ENCODE data around the gene KCTD17.

The KCTD17 gene

DNA sequence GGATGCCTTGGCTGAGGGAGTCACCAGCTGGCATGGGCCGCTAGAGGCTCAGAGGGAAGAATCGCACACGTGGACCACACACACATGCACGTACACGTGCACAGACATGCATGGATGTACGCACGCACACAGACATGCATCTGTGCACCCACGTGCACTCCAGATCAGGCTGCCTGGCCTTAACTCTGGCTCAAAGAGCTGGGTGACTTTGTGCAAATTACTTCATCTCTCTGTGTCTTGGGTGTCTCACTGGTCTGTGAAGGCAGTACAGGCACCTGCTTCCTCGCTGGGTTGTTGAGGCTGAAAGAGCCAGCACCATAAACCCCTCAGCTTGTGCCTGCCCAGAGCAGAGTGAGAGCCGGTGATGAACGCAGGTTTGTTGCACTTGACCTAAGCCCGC lies 29.3 kb downstream of the KCTD17 start:
- Histone ChIP-seq H3K36me3 (no peaks in the 10 kb centered on the region), H3K4me1 (ENCODE audit: control insufficient read depth in 1 of 2, insufficient read depth in 1 of 2, low read depth in 1 of 2, low read length in 1 of 2) (no peaks in the 10 kb centered on the region), H3K27ac (no peak overlapping the region), H3K27me3 (peaks cover 44% of the 10 kb centered on the region), H3K4me3 (ENCODE audit: low read depth in 1 of 2, low read length in 1 of 2) (no peak overlapping the region), H3K9me3 (no peaks in the 10 kb centered on the region)
- TF ChIP-seq, protein P1, sequence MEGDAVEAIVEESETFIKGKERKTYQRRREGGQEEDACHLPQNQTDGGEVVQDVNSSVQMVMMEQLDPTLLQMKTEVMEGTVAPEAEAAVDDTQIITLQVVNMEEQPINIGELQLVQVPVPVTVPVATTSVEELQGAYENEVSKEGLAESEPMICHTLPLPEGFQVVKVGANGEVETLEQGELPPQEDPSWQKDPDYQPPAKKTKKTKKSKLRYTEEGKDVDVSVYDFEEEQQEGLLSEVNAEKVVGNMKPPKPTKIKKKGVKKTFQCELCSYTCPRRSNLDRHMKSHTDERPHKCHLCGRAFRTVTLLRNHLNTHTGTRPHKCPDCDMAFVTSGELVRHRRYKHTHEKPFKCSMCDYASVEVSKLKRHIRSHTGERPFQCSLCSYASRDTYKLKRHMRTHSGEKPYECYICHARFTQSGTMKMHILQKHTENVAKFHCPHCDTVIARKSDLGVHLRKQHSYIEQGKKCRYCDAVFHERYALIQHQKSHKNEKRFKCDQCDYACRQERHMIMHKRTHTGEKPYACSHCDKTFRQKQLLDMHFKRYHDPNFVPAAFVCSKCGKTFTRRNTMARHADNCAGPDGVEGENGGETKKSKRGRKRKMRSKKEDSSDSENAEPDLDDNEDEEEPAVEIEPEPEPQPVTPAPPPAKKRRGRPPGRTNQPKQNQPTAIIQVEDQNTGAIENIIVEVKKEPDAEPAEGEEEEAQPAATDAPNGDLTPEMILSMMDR (IDR thresholded peaks at IDR 0.05), result no peak

DNA sequence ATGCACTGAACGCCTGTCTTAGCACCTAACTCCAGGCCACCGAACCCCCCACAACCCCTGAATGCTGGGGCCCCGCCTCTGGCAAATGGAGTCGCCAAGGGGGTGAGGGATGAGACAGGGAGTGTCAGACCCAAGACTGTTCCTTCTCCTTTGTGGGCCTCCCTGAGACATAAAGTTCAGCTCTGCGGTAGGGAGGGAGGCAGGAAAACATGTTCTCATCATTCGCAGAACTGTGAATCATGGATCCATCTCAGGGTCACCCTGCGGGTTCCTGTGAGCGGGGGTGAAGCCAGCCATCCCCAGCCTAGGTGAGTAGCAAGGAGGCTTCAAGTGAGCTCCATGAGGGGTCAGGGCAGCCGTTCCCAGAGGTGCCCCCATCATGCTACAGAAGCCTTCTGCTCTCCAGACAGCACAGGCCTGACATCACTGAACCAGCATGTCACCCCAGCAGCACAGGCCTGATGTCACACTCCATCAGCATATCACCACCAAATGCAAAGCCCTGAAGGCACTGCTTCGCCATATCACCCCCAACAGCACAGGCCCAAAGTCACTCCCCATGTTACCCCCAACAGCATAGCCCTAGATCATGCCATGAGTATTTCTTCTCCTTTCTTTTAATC lies 30.8 kb downstream of the KCTD17 start:
- Histone ChIP-seq H3K27me3 (peaks cover 30% of the 10 kb centered on the region), H3K4me1 (ENCODE audit: control insufficient read depth in 1 of 2, insufficient read depth in 1 of 2, low read depth in 1 of 2, low read length in 1 of 2) (no peaks in the 10 kb centered on the region), H3K9me3 (no peaks in the 10 kb centered on the region), H3K36me3 (no peaks in the 10 kb centered on the region), H3K27ac (no peak overlapping the region), H3K4me3 (ENCODE audit: low read depth in 1 of 2, low read length in 1 of 2) (no peak overlapping the region)
- TF ChIP-seq, protein P1 (IDR thresholded peaks at IDR 0.05), result no peak

DNA sequence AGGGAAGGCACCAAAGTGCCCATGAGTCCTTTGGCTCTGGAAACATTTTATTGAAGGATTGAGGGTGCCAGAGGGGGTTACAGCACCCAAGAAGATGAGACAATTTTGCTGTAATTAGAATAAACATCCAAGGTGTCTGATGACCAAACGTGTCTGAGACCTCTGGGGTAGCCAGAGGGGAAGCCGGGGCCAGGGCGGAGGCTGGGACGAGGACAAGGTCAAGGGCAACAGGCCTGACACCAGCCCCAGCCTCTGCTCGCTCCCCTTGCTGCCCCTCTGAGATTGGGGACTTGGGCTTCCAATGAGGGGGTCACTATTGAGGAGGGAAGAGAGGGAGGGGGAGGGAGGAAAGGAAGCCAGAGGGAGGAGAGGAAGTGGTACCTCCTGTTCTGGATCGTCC lies 32.4 kb downstream of the KCTD17 start:
- no peak overlapping the region for H3K4me3 ChIP-seq (ENCODE audit: low read depth in 1 of 2, low read length in 1 of 2)
- H3K4me1 ChIP-seq (ENCODE audit: control insufficient read depth in 1 of 2, insufficient read depth in 1 of 2, low read depth in 1 of 2, low read length in 1 of 2), result no peaks in the 10 kb centered on the region
- peaks cover 32% of the 10 kb centered on the region for H3K27me3 ChIP-seq
- TF ChIP-seq, protein P1 (IDR thresholded peaks at IDR 0.05), result no peak
- H3K27ac ChIP-seq, result no peak overlapping the region
- H3K9me3 ChIP-seq, result no peaks in the 10 kb centered on the region
- H3K36me3 ChIP-seq, result no peaks in the 10 kb centered on the region

DNA sequence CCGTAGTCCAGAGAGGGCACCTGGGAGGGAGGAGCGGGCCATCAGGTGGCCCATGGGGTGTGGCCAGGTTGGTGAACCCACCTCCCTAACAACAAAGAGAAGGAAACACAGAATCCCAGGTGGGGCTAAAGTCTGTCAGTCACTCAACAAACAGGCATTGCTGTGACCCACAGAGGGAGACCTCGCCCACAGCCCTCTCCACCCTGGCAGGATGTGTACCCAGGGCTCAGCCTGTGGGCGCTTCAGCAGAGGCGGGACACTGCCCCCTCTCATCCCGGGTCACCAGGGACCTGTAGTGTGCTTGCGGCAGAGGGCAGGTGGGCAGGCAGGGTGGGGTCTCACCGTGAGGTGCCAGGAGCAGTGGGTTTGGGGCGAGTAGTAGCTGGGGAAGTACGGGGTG lies 32.8 kb downstream of the KCTD17 start:
- no peaks in the 10 kb centered on the region for H3K36me3 ChIP-seq
- H3K9me3 ChIP-seq, result no peaks in the 10 kb centered on the region
- TF ChIP-seq, protein P1 (IDR thresholded peaks at IDR 0.05), result no peak
- no peak overlapping the region for H3K4me3 ChIP-seq (ENCODE audit: low read depth in 1 of 2, low read length in 1 of 2)
- H3K27me3 ChIP-seq, result peaks cover 27% of the 10 kb centered on the region
- H3K4me1 ChIP-seq (ENCODE audit: control insufficient read depth in 1 of 2, insufficient read depth in 1 of 2, low read depth in 1 of 2, low read length in 1 of 2), result no peaks in the 10 kb centered on the region
- no peak overlapping the region for H3K27ac ChIP-seq

DNA sequence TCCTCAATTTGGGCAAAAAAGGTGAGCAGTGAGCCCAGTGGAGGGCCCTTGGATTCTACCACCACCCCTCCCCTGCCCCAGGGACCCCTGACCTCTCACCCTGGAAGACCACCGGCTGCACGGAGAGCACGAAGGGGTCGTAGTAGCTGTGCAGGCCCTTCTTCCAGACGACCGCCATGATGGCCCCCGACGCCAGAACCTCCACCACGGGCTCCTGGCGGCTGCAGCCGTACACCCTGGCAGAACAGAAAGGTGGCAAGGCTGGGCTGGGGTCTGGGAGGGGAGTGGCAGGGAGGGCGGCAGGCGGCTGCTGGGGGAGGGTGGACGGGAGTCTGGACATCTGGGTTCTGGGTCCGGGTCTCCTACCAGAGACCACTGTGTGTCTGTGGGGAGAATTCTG lies 34.6 kb downstream of the KCTD17 start:
- TF ChIP-seq, protein P1 (IDR thresholded peaks at IDR 0.05), result no peak
- Histone ChIP-seq H3K9me3 (no peaks in the 10 kb centered on the region), H3K4me1 (ENCODE audit: control insufficient read depth in 1 of 2, insufficient read depth in 1 of 2, low read depth in 1 of 2, low read length in 1 of 2) (no peaks in the 10 kb centered on the region), H3K4me3 (ENCODE audit: low read depth in 1 of 2, low read length in 1 of 2) (no peak overlapping the region), H3K27ac (no peak overlapping the region), H3K27me3 (peaks cover 19% of the 10 kb centered on the region), H3K36me3 (no peaks in the 10 kb centered on the region)
